PC-3 (cell line): ENCODE measurements around the gene KIRREL1.

Experiments
- EZH2 ChIP-seq: fragments of 300-600 bp; sonication (generic); IDR thresholded peaks from one replicate; pipeline ENCODE4 v1.6.1; 2017; ENCODE audit warnings: antibody characterized with exemption, mild to moderate bottlenecking, low read length; ENCODE audit not compliant: unreplicated experiment
- EZH2phosphoT487 ChIP-seq: fragments of 300-600 bp; sonication (generic); IDR thresholded peaks from 2 replicates; pipeline ENCODE4 v1.6.1; 2018; ENCODE audit warnings: mild to moderate bottlenecking, antibody characterized with exemption, low read length, borderline replicate concordance
- TF ChIP-seq, protein P1 (sequence below): fragments of 300-600 bp; sonication (generic); conservative IDR thresholded peaks from 2 replicates; pipeline ENCODE4 v1.5.1; 2017; ENCODE audit warnings: antibody characterized with exemption, low read depth, mild to moderate bottlenecking, low read length

DNA sequence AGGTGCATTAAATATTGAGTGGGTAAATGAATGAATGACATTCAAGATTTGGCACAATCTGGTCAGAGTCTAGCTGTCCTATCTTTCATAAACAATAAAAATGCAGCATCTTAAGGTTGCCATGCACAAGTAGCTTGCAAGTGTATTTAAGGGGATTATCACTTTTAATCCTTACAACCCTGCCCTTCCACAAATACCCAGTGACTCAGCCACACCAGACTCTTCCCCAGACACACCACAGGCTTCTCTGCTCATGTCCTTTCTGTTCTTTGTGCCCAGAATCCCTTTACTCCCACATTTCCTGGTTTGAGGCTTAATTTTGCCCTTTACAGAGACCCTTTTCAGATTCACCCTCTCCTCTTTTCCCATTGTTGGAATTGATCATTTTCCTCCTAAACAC is 59.8 kb downstream of the KIRREL1 start:
- TF ChIP-seq, protein P1, sequence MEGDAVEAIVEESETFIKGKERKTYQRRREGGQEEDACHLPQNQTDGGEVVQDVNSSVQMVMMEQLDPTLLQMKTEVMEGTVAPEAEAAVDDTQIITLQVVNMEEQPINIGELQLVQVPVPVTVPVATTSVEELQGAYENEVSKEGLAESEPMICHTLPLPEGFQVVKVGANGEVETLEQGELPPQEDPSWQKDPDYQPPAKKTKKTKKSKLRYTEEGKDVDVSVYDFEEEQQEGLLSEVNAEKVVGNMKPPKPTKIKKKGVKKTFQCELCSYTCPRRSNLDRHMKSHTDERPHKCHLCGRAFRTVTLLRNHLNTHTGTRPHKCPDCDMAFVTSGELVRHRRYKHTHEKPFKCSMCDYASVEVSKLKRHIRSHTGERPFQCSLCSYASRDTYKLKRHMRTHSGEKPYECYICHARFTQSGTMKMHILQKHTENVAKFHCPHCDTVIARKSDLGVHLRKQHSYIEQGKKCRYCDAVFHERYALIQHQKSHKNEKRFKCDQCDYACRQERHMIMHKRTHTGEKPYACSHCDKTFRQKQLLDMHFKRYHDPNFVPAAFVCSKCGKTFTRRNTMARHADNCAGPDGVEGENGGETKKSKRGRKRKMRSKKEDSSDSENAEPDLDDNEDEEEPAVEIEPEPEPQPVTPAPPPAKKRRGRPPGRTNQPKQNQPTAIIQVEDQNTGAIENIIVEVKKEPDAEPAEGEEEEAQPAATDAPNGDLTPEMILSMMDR = no peak
- no peak for TF ChIP-seq EZH2phosphoT487
- TF ChIP-seq EZH2 = no peak
